IMR-90 (cell line): ENCODE results near the gene PLSCR3. TPM values are rescaled to one million over a fixed set of nuclear protein-coding genes. Genes with fewer than 3 reads are reported as not detected.

Source experiments
- ATAC-seq: fragments of 200-7000 bp; cut with Tn5 transposase; 2 replicates; pipeline ENCODE4 v1.9.1; 2020; ENCODE audit warnings: low read depth, mild to moderate bottlenecking, moderate library complexity
- BruUV-seq: library from RNA; stranded (reverse); fragments of 400-500 nt; replicated peaks from 2 replicates; lab custom pipeline; 2021; lab: Mats Ljungman, UMichigan
- CTCF ChIA-PET: fragments of 300-600 bp; formaldehyde crosslinking; extraction: SDS; loops from one replicate; lab custom pipeline; 2021; ENCODE audit warnings: antibody characterized with exemption; lab: Yijun Ruan, JAX
- POLR2A ChIA-PET: fragments of 300-600 bp; sonication (Branson Sonifier 250); formaldehyde crosslinking; loops from one replicate; lab custom pipeline; 2022; ENCODE audit warnings: antibody characterized with exemption; ENCODE audit not compliant: unreplicated experiment; lab: Charles Lee
- DNase-seq: peaks from one replicate; pipeline ENCODE4 v3.0.0; 2013
- H2AFZ ChIP-seq: replicated peaks from 2 replicates; pipeline ENCODE3; 2013; ENCODE audit warnings: low read length, mild to moderate bottlenecking; ENCODE audit not compliant: poor library complexity
- H2AK5ac ChIP-seq: 2 replicates; pipeline ENCODE4 v1.6.1; 2013; ENCODE audit warnings: low read depth, low read length, inconsistent platforms
- H2AK9ac ChIP-seq: replicated peaks from 2 replicates; pipeline ENCODE3; 2013; ENCODE audit warnings: mild to moderate bottlenecking, low read depth, low read length, moderate library complexity; ENCODE audit not compliant: poor library complexity
- H2BK120ac ChIP-seq: 2 replicates; pipeline ENCODE4 v1.6.1; 2013; ENCODE audit warnings: low read depth, low read length, inconsistent platforms
- H2BK15ac ChIP-seq: 3 replicates; pipeline ENCODE4 v1.6.1; 2013; ENCODE audit warnings: low read depth, low read length, inconsistent platforms
- H2BK20ac ChIP-seq: 2 replicates; pipeline ENCODE4 v1.6.1; 2013; ENCODE audit warnings: low read depth, mild to moderate bottlenecking, inconsistent platforms, low read length, moderate library complexity
- H2BK5ac ChIP-seq: 2 replicates; pipeline ENCODE4 v1.6.1; 2013; ENCODE audit warnings: mild to moderate bottlenecking, low read depth, low read length, inconsistent platforms; ENCODE audit not compliant: poor library complexity, severe bottlenecking
- H3K14ac ChIP-seq: replicated peaks from 2 replicates; pipeline ENCODE4 v1.6.1; 2013; ENCODE audit warnings: low read depth, low read length, inconsistent platforms
- H3K18ac ChIP-seq: 2 replicates; pipeline ENCODE4 v1.6.1; 2013; ENCODE audit warnings: low read depth, low read length, control low read depth
- H3K23ac ChIP-seq: 2 replicates; pipeline ENCODE4 v1.6.1; 2013; ENCODE audit warnings: low read depth, low read length, inconsistent platforms
- H3K27ac ChIP-seq: 2 replicates; pipeline ENCODE4 v1.5.1; 2013; ENCODE audit warnings: mild to moderate bottlenecking, control low read depth, low read length; ENCODE audit not compliant: insufficient read depth
- H3K27me3 ChIP-seq: 2 replicates; pipeline ENCODE4 v1.6.1; 2013; ENCODE audit warnings: low read length; ENCODE audit not compliant: control insufficient read depth, insufficient read depth
- H3K36me3 ChIP-seq: 2 replicates; pipeline ENCODE4 v1.6.1; 2013; ENCODE audit warnings: low read length, mixed read lengths; ENCODE audit not compliant: control insufficient read depth, insufficient read depth
- H3K4ac ChIP-seq: 2 replicates; pipeline ENCODE4 v1.6.1; 2013; ENCODE audit warnings: low read depth, low read length, inconsistent platforms
- H3K4me1 ChIP-seq: 2 replicates; pipeline ENCODE4 v1.6.1; 2013; ENCODE audit warnings: low read length, mixed read lengths; ENCODE audit not compliant: control insufficient read depth, insufficient read depth
- H3K4me2 ChIP-seq: 2 replicates; pipeline ENCODE4 v1.6.1; 2013; ENCODE audit warnings: low read depth, mild to moderate bottlenecking, control low read depth, low read length, moderate library complexity
- H3K4me3 ChIP-seq: 2 replicates; pipeline ENCODE4 v1.5.1; 2013; ENCODE audit warnings: low read depth, mild to moderate bottlenecking, control low read depth, low read length, moderate library complexity; ENCODE audit not compliant: insufficient read depth
- H3K56ac ChIP-seq: 2 replicates; pipeline ENCODE4 v1.6.1; 2013; ENCODE audit warnings: low read length, inconsistent platforms; ENCODE audit not compliant: insufficient read depth; ENCODE audit errors: extremely low read depth
- H3K79me1 ChIP-seq, 2 experiments: 2 replicates each; pipeline ENCODE4 v1.6.1; 2013; ENCODE audit warnings: low read length in 2 of 2, inconsistent platforms in 1 of 2, low read depth in 1 of 2
- H3K9ac ChIP-seq: 2 replicates; pipeline ENCODE4 v1.6.1; 2013; ENCODE audit warnings: low read depth, low read length, control low read depth
- H3K9me1 ChIP-seq: 2 replicates; pipeline ENCODE4 v1.6.1; 2013; ENCODE audit warnings: low read length, inconsistent platforms; ENCODE audit not compliant: insufficient read depth
- H3K9me3 ChIP-seq: 2 replicates; pipeline ENCODE4 v1.6.1; 2013; ENCODE audit warnings: low read length; ENCODE audit not compliant: control insufficient read depth, insufficient read depth
- H4K20me1 ChIP-seq: 2 replicates; pipeline ENCODE4 v1.6.1; 2013; ENCODE audit warnings: low read length, inconsistent platforms; ENCODE audit not compliant: insufficient read depth
- H4K5ac ChIP-seq: 2 replicates; pipeline ENCODE4 v1.6.1; 2013; ENCODE audit warnings: mild to moderate bottlenecking, low read depth, low read length, control low read depth
- H4K8ac ChIP-seq, 2 experiments: 2 replicates each; pipeline ENCODE4 v1.6.1; 2013; ENCODE audit warnings: low read depth in 2 of 2, low read length in 2 of 2, control low read depth in 1 of 2, inconsistent platforms in 1 of 2
- H4K91ac ChIP-seq: 2 replicates; pipeline ENCODE4 v1.6.1; 2013; ENCODE audit warnings: low read depth, low read length, inconsistent platforms; ENCODE audit not compliant: insufficient read depth
- SMC3 ChIP-seq: fragments of 150-350 bp; IDR thresholded peaks from 2 replicates; pipeline ENCODE4 v1.6.1; 2016; ENCODE audit warnings: low read depth, mild to moderate bottlenecking, antibody characterized with exemption, low read length, moderate library complexity
- USF2 ChIP-seq: fragments of 150-350 bp; IDR thresholded peaks from 2 replicates; pipeline ENCODE4 v1.6.1; 2017; ENCODE audit warnings: mild to moderate bottlenecking, antibody characterized with exemption, low read length, low read depth
- WGBS, 2 experiments: methylation state at CpG; one replicate each; pipeline versions ENCODE4 v1.1.5 to v1.1.7; 2013; ENCODE audit warnings: missing lambda C conversion rate in 2 of 2; ENCODE audit not compliant: insufficient read length in 1 of 2; ENCODE audit errors: extremely low coverage in 2 of 2; 5-methylcytosine and 5-hydroxymethylcytosine counted together
- dilution Hi-C: fragments of 300-500 bp; cut with HindIII; formaldehyde crosslinking; loops from one replicate; pipeline ENCODE4 v1.14.3; 2018; ENCODE audit warnings: low sequenced_read_pairs; ENCODE audit not compliant: unreplicated experiment
- in situ Hi-C: fragments of 300-500 bp; cut with MboI; formaldehyde crosslinking; loops from 3 replicates; pipeline ENCODE4 v1.14.3; 2019; ENCODE audit warnings: low sequenced_read_pairs, inconsistent platforms, mixed read lengths
- intact Hi-C: fragments of 100-400 bp; cut with micrococcal nuclease; formaldehyde crosslinking; loops from 2 replicates; pipeline ENCODE4 v1.10.0; 2022
- polyA plus RNA-seq, 3 experiments: library from polyadenylated mRNA; depleted of rRNA; stranded (reverse); fragments of >200 nt; gene quantifications; 2 replicates each; pipeline ENCODE4 v1.2.3, GENCODE V29; 2012; ENCODE audit warnings: low replicate concordance in 1 of 3
- total RNA-seq: library from RNA; depleted of rRNA; stranded (reverse); fragments of >200 nt; gene quantifications from 2 replicates; pipeline ENCODE4 v1.2.3, GENCODE V29; 2012

Gene PLSCR3
- total and polyA plus RNA-seq, 2 of the 4 experiments (the other 2 are of a cell fraction): 6.1 to 116 TPM

- Histone ChIP-seq H3K9ac (no peak overlapping the region), H3K9me3 (no peaks in the 10 kb centered on the region), H3K4me2 (peak overlapping the region; percentile 84), H3K18ac (no peak overlapping the region), H4K5ac (no peak overlapping the region), H2BK120ac (no peak overlapping the region), H2BK20ac (no peak overlapping the region), H3K14ac (no peak overlapping the region), H3K9me1 (no peaks in the 10 kb centered on the region), H2BK5ac (no peak overlapping the region), H3K36me3 (no peaks in the 10 kb centered on the region), H2BK15ac (no peak overlapping the region), H3K23ac (no peak overlapping the region), H3K27me3 (peaks cover 34% of the 10 kb centered on the region), H4K91ac (no peak overlapping the region), H2AFZ (peak overlapping the region; percentile 81), H3K4me3 (peak overlapping the region; percentile 30), H4K8ac (no peak overlapping the region), H2AK5ac (no peak overlapping the region), H3K4ac (no peak overlapping the region), H3K27ac (no peak overlapping the region), H3K4me1 (peaks cover 8% of the 10 kb centered on the region), H2AK9ac (no peak overlapping the region), H3K79me1 (peaks cover 0 to 2% of the 10 kb centered on the region in 2 experiments; a peak in 1 of 4 replicates), H4K20me1 (peaks cover 3% of the 10 kb centered on the region; the same call in 1 of the 2 replicates), H3K56ac (no peak overlapping the region)
- ATAC-seq (no peak), DNase-seq (no peak)
- TF ChIP-seq USF2 (no peak), SMC3 (no peak)
- in situ Hi-C loops (no loop called here), dilution Hi-C loops (no loop called here), intact Hi-C loops (loop anchor here (1.0 to 5.0 kb wide), 4 partner anchors 33 to 124 kb away; partner anchors contain the start of genes KCTD11, SENP3 and TMEM256)
- WGBS, 2 experiments: 5% methylated on average over 8 of the region's 31 CpGs; no CpG with 5 or more reads in 1 of the 2 experiments
- no TSS peak for BruUV-seq
- ChIA-PET CTCF (interaction anchor here (0.6 to 1.9 kb wide), 7 partner anchors 8 to 162 kb away, joined by 3 to 12 read pairs (median 6); partner anchors contain the start of genes SENP3 and SPEM2), POLR2A (interaction anchor here (0.5 kb wide), 1 partner anchor 31 kb away, joined by 8 read pairs; no protein-coding TSS in a partner anchor)
Measured at GRCh38 chr17:7437369-7437863, 43.1 kb upstream of the PLSCR3 start.
